Stomach (tissue), 9 donors: Measurements from ENCODE around the gene EDDM13. TPM values are rescaled to one million over a fixed set of nuclear protein-coding genes. Genes with fewer than 3 reads are reported as not detected.

Source experiments
- DNase-seq, 2 donors: peaks; one replicate each; pipeline versions ENCODE4 v3.0.0 to v3.0.0-alpha.2; 2013 to 2019
- H3K27ac ChIP-seq, 5 donors: fragments of 200-600 bp in 4 of 5; sonication (generic) in 4 of 5; one replicate each; pipeline ENCODE4 v1.5.1; 2013 to 2019; ENCODE audit warnings: mild to moderate bottlenecking in 1 of 5, moderate library complexity in 1 of 5
- H3K27me3 ChIP-seq, 3 donors: fragments of 200-600 bp; sonication (generic); one replicate each; pipeline ENCODE4 v1.5.1; 2017 to 2019; ENCODE audit warnings: mixed run types in 1 of 3
- H3K36me3 ChIP-seq, 4 donors: fragments of 200-600 bp; sonication (generic); 1 replicate in 3 of 4; 2 replicates in 1 of 4; pipeline ENCODE4 v1.5.1; 2016 to 2019
- H3K4me1 ChIP-seq, 4 donors: fragments of 200-600 bp; sonication (generic); one replicate each; pipeline ENCODE4 v1.5.1; 2016 to 2019
- H3K4me3 ChIP-seq, 4 donors: fragments of 200-600 bp; sonication (generic) in 3 of 4; one replicate each; pipeline ENCODE4 v1.5.1; 2016 to 2019; ENCODE audit warnings: mild to moderate bottlenecking in 1 of 4
- H3K9me3 ChIP-seq, 4 donors: fragments of 200-600 bp; sonication (generic); one replicate each; pipeline ENCODE4 v1.5.1; 2016 to 2019
- CTCF ChIP-seq, 7 experiments: fragments of 450-650 bp in 4 of 7; fragments of 200-600 bp in 3 of 7; sonication (generic) in 3 of 7; IDR thresholded peaks; one replicate each; pipeline ENCODE4 v1.5.1; 2016 to 2019; ENCODE audit warnings: antibody characterized with exemption in 7 of 7, control low read depth in 2 of 7, mild to moderate bottlenecking in 1 of 7
- EP300 ChIP-seq: sonication (generic); formaldehyde crosslinking; IDR thresholded peaks from one replicate; pipeline ENCODE4 v1.6.1; 2017; ENCODE audit warnings: antibody characterized with exemption
- POLR2A ChIP-seq, 4 donors: fragments of 450-650 bp; IDR thresholded peaks; one replicate each; pipeline ENCODE4 v1.6.1; 2016; ENCODE audit warnings: antibody characterized with exemption in 4 of 4, control low read depth in 2 of 4, mild to moderate bottlenecking in 1 of 4, moderate library complexity in 1 of 4
- POLR2AphosphoS5 ChIP-seq, 3 donors: sonication (generic); formaldehyde crosslinking; IDR thresholded peaks; one replicate each; pipeline ENCODE4 v1.6.1; 2016; ENCODE audit warnings: antibody characterized with exemption in 3 of 3
- WGBS, 5 donors: extraction: QIAGEN DNeasy Blood & Tissue Kit in 3 of 5; methylation state at CpG; one replicate each; pipeline versions ENCODE4 v1.1.5 to v1.1.7; 2013 to 2018; 5-methylcytosine and 5-hydroxymethylcytosine counted together
- intact Hi-C: fragments of 100-400 bp; cut with DNase I; formaldehyde crosslinking; loops from one replicate; pipeline ENCODE4 v1.15.1; 2023; ENCODE audit warnings: low total_unique reads
- polyA plus RNA-seq, 3 donors: library from polyadenylated mRNA; stranded (reverse); fragments of 200-250 nt; gene quantifications; one replicate each; pipeline ENCODE4 v1.2.3, GENCODE V29; 2013
- small RNA-seq, 4 donors: library from RNA; depleted of rRNA; stranded (forward); fragments of <200 nt; gene quantifications; one replicate each; pipeline ENCODE3, GENCODE V24; 2016
- total RNA-seq, 5 donors: library from RNA; depleted of rRNA; stranded (reverse); fragments of >200 nt; gene quantifications; one replicate each; pipeline versions ENCODE4 v1.1.0 to v1.2.3, GENCODE V29; 2014 to 2016
- donor health status: healthy with polysubstance abuse.
- donor health status: Bipolar disorder and iron deficiency.
- donor health status: healthy.

The EDDM13 gene
- total and polyA plus RNA-seq, 8 donors = 1.6 TPM; not detected in 7

GRCh38 chr19:56355517-56355916, 83.0 kb downstream of the EDDM13 start:
- no peak for DNase-seq
- no peak overlapping the region for H3K4me3 ChIP-seq
- peaks cover 0 to 3% (median 0%) of the 10 kb centered on the region in 4 donors for H3K36me3 ChIP-seq
- 29 to 57% (median 42%) methylated on average over 1 of the region's 1 CpG for WGBS, 5 donors
- no peaks in the 10 kb centered on the region for H3K27me3 ChIP-seq
- intact Hi-C loops = no loop called here
- H3K4me1 ChIP-seq = no peaks in the 10 kb centered on the region
- H3K9me3 ChIP-seq = peaks cover 0 to 17% (median 11%) of the 10 kb centered on the region in 4 donors
- no peak overlapping the region for H3K27ac ChIP-seq
- no peak for TF ChIP-seq POLR2AphosphoS5 (IDR thresholded peaks at IDR 0.05)
- no peak for TF ChIP-seq EP300

DNA sequence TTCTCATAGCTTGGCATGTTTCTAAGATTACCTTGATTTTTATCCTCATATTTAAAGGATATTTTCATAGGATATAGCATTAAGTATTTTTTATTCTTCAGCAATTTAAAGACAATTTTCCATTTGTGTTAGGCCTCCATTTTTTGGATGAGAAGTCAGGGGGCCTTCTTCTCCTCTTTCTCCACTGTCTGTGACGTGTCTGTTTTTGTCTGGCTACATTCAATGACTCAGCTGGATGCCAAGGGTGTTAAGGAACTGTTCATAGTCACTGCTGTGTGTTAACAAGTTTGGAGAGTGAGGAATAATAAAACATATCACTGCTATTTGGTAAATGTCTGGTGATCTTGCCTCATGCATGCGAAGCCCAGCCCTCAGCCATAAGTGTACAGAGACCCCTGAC, 84.4 kb downstream of the EDDM13 start:
- H3K9me3 ChIP-seq = peaks cover 0 to 31% (median 21%) of the 10 kb centered on the region in 4 donors
- 41 to 84% (median 80%) methylated on average over 2 of the region's 2 CpGs for WGBS, 5 donors
- H3K27ac ChIP-seq = no peak overlapping the region
- intact Hi-C loops = no loop called here
- H3K4me1 ChIP-seq = no peaks in the 10 kb centered on the region
- no peak overlapping the region for H3K4me3 ChIP-seq
- H3K36me3 ChIP-seq = peaks cover 0 to 17% (median 0%) of the 10 kb centered on the region in 4 donors
- TF ChIP-seq CTCF (IDR thresholded peaks at IDR 0.05) (no peak), POLR2AphosphoS5 (IDR thresholded peaks at IDR 0.05) (no peak), EP300 (no peak), POLR2A (IDR thresholded peaks at IDR 0.05) (no peak)
- H3K27me3 ChIP-seq = no peaks in the 10 kb centered on the region
- no peak for DNase-seq

Small RNA genes within 50 kb of the gene (small RNA-seq; reads per million reads assigned to genes)
- 0 reads per million in 4 donors for gene RF00019

Other genes with a start within 250 kb of the EDDM13 start
- gene ZNF787, start 151.5 kb upstream of the EDDM13 start, total RNA-seq = 10 to 100 TPM in 4 of 5 donors, 1 to 10 TPM in 1; 2.7 to 77.3 (median 30.3) TPM
- gene ZNF787, start 151.5 kb upstream of the EDDM13 start, polyA plus RNA-seq = 10 to 100 TPM; 22.4 to 29.6 (median 24.8) TPM
- gene ZNF444, start 131.5 kb upstream of the EDDM13 start, total RNA-seq = 10 to 100 TPM; 13.4 to 77.0 (median 62.9) TPM
- 10 to 100 TPM; 31.9 to 44.7 (median 36.5) TPM for gene ZNF444, start 131.5 kb upstream of the EDDM13 start, polyA plus RNA-seq
- gene GALP, start 96.7 kb upstream of the EDDM13 start, total RNA-seq = not detected
- not detected for gene GALP, start 96.7 kb upstream of the EDDM13 start, polyA plus RNA-seq
- gene ZSCAN5B, start 75.0 kb upstream of the EDDM13 start, total RNA-seq = not detected
- not detected for gene ZSCAN5B, start 75.0 kb upstream of the EDDM13 start, polyA plus RNA-seq
- gene ZSCAN5C, start 70.5 kb upstream of the EDDM13 start, total RNA-seq = not detected
- gene ZSCAN5C, start 70.5 kb upstream of the EDDM13 start, polyA plus RNA-seq = not detected
- 10 to 100 TPM in 2 of 5 donors, 1 to 10 TPM in 1, under 1 TPM in 1, not detected in 1; 0.89 to 21.6 (median 8.3) TPM for gene ZSCAN5A, start 42.1 kb downstream of the EDDM13 start, total RNA-seq
- 1 to 10 TPM; 2.4 to 4.5 (median 3.7) TPM for gene ZSCAN5A, start 42.1 kb downstream of the EDDM13 start, polyA plus RNA-seq
- gene ZNF582, start 120.8 kb downstream of the EDDM13 start, total RNA-seq = 1 to 10 TPM in 2 of 5 donors, not detected in 3; 1.2 to 4.2 TPM
- 1 to 10 TPM; 2.3 to 2.6 (median 2.5) TPM for gene ZNF582, start 120.8 kb downstream of the EDDM13 start, polyA plus RNA-seq
- gene ZNF583, start 131.6 kb downstream of the EDDM13 start, total RNA-seq = 10 to 100 TPM in 1 of 5 donors, 1 to 10 TPM in 2, under 1 TPM in 1, not detected in 1; 0.45 to 13.0 (median 5.7) TPM
- gene ZNF583, start 131.6 kb downstream of the EDDM13 start, polyA plus RNA-seq = 1 to 10 TPM in 2 of 3 donors, under 1 TPM in 1; 0.75 to 3.4 (median 1.3) TPM
- gene ZNF667, start 204.6 kb downstream of the EDDM13 start, total RNA-seq = 1 to 10 TPM in 3 of 5 donors, not detected in 2; 1.3 to 7.9 (median 5.4) TPM
- 1 to 10 TPM in 2 of 3 donors, under 1 TPM in 1; 0.75 to 4.9 (median 2.5) TPM for gene ZNF667, start 204.6 kb downstream of the EDDM13 start, polyA plus RNA-seq
- gene ZNF471, start 235.1 kb downstream of the EDDM13 start, total RNA-seq = 1 to 10 TPM in 4 of 5 donors, under 1 TPM in 1; 0.58 to 9.7 (median 1.8) TPM
- 1 to 10 TPM in 2 of 3 donors, under 1 TPM in 1; 1.00 to 2.8 (median 1.8) TPM for gene ZNF471, start 235.1 kb downstream of the EDDM13 start, polyA plus RNA-seq